NT2/D1 (cell line): ENCODE results near the gene PFKM.
"Not testable (repeated sequence)": the region's sequence is repeated elsewhere in the genome, so short reads cannot be mapped to it uniquely, and the experiment has no call there.

Source experiments
- SUZ12 ChIP-seq: IDR thresholded peaks from 2 replicates; pipeline ENCODE4 v1.6.1; 2011; ENCODE audit not compliant: insufficient read length, insufficient read depth; ENCODE audit errors: extremely low read depth
- ZNF274 ChIP-seq: IDR thresholded peaks from 2 replicates; pipeline ENCODE4 v1.6.1; 2011; ENCODE audit warnings: mild to moderate bottlenecking, low read depth, low read length

DNA sequence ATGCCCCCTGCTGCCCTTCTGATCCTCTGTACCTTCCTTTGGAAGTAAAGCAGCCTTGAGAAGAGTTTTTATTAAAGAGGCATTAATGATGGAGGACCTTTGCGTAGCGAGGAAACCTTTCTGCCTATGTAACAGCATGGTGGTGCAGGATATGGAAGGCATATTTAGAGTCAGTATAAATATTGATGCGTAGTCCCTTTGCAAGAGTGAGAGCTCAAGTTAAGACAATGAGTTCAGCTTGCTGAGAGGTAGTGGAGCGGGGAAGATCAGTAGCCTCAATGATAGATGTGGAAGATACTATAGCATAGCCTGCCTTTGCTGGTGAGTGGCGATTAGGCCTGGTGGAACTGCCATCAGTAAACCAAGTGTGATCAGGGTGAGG is 7.9 kb upstream of the PFKM start:
- TF ChIP-seq ZNF274, SUZ12: not testable (repeated sequence)
